ENCODE measurements around the gene DEPP1.

Gene DEPP1

DNA sequence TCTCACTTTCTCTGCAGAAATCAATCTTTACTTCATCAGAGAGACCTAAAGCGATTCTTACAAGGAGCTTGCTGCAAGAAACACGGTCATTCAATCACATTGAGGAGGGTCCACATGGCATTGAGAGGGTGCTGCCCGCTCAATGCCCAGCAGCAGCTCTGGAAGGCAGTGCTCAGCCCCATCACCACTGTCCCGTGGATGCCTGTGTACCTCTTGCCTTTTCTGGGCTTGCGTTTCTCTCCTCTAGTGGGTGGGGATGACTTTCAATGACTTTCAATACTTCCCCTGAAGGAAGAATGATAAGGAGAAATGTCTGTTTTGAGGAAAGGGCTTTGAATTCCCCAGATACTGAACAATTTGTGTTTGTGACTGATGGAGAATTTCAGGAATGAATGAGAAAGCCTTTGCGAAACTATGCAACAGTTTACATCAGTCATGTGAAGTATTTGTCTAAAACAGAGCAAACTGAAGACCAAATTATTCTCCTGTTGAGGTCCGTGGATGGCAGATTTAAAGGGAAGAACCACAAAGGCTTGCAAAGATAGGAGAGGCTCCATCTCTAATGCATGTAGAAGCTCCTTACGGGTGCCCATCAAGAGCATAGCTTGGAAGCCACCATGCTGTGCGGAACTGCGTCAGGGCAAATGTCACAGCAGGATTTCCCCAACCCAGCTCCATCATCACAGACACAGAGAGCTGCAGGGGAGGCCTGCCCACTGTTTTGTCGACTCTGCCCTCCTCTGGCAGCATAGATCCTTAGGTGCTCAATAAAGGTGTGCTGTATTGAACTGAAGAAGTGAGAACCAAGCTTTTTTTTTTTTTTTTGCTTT is 15.5 kb upstream of the DEPP1 start:
- DNase-seq (ENCODE audit: low spot score) = no peak

DNA sequence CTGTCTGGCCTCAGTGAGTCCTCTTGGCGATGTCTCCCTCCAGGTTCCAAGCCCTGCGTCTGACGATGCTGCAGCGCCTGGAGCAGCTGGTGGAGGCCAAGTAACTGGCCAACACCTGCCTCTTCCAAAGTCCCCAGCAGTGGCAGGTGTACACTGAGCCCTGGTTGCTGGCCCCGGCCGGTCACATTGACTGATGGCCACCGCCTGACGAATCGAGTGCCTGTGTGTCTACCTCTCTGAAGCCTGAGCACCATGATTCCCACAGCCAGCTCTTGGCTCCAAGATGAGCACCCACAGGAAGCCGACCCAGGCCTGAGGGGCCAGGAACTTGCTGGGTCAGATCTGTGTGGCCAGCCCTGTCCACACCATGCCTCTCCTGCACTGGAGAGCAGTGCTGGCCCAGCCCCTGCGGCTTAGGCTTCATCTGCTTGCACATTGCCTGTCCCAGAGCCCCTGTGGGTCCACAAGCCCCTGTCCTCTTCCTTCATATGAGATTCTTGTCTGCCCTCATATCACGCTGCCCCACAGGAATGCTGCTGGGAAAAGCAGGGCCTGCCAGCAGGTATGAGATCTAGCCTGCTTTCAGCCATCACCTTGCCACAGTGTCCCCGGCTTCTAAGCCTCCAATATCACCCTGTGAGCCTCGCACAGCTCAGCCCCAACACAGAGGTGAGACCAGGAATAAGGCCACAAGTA is 14.8 kb upstream of the DEPP1 start:
- no peak for DNase-seq (ENCODE audit: low spot score)

DNA sequence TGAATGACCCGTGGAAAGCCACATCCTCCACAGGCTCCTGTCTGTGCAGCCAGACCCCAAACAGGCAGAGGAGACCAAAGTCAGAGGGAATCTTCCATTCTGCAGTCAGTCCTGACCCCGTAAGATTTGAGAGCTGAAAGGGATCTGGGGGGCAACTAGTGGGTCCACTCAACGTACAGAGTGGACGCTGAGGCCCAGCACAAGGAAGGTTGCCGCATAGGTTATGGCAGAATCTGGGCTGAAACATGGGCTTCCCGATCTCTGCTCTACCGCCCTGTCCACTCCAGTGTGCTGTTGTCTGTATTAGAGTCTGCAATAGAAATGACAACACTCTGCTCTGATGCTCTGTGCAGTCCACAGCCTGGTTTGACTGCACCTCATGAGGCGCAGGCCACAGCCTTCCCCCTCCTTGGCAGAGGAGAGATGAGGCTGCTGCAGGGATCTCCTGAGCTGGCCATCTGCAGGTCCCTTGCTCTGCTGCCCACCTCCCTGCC is 14.2 kb upstream of the DEPP1 start:
- no peak for DNase-seq (ENCODE audit: low spot score)

DNA sequence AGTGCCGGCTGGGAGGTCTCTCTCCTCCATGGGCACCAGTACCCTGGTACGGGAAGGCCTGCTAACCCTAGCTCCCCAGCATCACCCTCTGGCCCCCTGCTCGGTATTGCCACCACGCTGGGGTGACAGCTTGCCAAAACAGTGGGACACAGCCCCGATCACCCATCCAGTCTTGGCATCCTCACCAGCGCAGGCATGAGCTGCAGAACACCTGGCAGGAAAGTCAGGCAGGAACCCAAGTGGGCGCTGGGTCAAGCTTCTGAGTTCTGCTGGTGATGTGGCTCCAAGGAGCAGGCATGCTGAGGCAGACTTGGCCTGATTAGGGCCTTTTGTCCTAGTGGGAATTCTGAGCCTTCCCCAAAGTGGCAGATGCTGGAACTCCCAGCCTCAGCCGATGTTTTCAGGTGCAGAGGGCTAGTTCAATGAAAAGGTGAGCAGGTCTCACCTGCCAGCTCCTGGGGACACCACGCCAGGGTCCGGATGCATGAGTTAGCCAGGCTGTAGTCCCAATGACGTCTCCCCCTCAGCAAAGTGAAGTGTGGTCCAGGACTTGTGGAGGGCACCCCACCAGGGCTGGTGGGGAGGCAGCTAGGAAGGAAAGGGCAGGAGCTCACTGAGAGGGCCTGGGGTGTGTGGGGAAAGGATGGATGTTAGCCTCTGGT is 13.6 kb upstream of the DEPP1 start:
- DNase-seq (ENCODE audit: low spot score) = no peak

DNA sequence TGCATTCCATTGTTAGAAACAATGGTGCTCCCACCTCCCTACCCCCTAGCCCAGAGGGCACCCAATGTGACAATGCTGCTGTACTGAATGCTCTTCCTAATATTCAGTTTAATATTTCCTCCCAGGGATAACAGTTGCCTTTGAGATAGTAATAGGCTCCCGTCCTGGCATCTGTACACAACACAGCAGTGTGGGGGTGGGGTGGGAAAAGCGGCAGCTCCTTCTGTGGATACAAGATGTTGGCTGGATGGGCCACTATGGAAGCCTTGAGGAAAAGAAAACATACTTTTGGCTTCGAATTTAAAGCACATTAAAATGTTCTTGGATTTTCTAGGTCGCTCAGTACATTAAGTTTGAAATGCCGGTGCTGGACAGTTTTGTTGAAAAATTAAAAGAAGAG is 13.0 kb upstream of the DEPP1 start:
- no peak for DNase-seq (ENCODE audit: low spot score)

DNA sequence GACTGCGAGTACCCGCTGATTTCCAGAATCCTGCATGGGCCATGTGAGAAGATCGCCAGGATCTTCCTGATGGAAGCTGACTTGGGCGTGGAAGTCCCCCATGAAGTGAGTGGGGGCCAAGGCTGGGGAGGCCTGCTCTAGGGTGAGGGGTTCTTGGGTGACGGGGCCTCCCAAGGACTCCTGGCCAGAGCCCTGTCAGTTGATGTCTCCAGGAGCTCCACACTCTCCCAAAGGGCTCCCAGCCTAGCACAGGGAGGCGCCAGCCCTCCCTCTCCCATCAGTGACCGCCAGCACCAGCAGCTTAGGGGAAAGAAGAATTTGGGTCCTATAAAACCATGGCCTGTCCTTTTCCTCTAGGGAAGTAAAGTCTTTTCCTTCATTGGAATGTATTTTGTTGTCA is 12.4 kb upstream of the DEPP1 start:
- DNase-seq (ENCODE audit: low spot score) = no peak

DNA sequence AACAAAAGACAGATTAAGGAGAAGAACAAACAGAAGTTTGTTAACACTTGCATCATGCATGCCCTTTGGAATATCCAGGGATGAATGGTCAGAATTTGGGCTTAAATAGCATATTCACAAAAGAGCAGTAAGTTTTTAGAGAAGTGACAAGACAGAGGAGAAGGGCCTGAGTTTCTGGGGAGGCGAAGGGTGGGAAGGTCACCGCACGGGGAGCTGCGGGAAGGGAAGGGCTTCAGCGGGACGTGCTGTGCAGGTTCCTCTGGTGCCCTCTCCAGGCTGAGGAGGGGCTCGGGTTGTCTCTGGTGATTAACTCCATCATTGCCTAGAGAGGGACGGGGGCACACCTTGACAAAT is 11.7 kb upstream of the DEPP1 start:
- no peak for DNase-seq (ENCODE audit: low spot score)

DNA sequence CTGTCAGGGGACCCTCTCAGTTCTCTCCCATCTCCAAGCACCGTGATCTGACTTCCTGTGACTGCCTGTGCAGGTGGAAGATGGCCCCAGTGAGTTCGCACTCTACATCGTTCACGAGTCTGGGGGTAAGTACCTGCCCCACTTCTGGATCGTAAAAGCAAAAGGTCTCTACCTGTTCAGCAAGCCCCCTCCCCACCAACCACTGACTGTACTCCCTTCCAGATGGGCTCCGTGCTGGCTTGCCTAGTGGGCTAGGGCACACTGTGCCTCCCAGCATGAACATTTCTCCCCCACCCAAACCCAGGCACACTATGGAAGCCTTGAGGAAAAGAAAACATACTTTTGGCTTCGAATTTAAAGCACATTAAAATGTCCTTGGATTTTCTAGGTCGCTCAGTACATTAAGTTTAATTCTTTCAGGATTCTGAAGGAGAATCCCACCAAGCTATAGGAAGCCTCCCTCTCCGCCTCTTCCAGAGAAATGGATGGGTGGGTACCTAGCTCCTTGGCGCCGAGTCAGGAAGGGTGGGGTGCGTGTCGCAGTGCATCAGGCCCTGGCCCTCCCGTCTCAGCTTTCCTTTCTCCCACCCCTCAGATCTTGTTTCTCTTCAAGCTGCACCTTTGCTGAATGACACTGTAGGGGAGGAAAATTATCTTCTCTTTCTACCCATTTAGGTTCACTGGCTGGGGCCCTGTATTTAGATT is 11.1 kb upstream of the DEPP1 start:
- DNase-seq (ENCODE audit: low spot score) = no peak

DNA sequence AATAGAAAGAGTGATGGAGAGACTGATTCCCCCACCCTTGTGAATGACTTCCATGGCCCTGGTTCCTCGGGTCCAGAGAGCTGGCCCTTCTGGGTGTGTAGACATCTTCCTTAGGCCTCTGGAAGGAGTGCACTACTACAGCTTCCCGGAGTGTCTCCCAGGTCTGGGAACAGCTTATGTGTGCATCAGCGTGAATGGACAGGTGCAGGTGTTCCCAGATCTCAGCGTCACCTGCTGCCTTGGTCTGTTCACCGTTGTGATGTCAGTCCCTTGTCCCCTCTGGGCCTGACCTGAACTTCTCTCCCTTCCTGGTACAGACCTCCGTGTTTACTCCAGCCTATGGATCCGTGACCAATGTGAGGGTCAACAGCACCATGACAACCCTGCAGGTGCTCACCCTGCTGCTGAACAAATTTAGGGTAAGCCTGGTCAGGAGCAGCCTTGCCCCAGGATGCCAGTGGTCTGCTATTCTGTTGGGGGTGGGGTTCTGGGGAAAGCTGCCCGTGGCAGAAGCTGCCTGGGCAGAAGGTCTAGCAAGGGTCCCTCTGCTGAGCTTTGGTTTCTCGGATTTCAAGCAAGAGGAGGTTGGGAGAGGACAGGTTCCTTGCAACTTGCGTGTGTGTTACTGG is 10.5 kb upstream of the DEPP1 start:
- no peak for DNase-seq (ENCODE audit: low spot score)

DNA sequence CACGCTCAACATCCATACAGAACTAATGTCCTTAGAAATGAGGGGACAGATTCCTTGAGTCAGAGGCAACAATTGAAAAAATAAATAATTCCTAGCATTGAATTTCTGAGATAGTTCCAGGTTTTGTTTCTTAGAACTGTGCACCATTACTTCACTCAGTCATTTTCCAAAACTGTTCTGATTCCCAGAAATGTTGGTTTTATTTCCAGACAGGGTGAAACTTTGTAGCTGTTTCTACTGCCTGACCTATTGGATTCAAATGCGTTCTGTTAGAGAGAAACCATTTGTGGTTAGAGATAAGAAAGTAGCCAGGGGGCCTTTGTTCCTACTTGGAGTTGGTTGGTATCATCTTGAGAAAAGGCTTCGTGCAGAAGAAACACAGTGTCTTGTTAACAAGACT is 8.1 kb upstream of the DEPP1 start:
- no peak for DNase-seq (ENCODE audit: low spot score)

DNA sequence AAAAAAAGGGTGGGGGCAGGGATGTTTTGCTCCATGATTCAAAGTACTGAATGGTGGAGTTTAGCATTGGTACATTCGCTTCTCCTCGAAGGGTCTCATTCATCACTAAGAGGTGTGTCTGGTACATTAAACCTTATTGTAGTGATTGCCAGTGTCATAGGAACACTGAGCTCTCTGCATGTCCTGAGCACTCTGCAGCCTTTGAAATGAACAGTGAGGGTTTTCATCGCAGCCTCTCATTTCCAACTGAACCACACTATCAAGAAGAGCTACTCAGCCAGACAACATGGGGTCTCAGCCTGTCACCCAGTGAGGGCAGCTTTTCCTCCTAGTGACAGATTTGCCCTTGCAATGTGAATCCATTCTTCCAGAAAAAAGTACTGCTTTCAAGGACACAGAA is 7.6 kb upstream of the DEPP1 start:
- no peak for DNase-seq (ENCODE audit: low spot score)

DNA sequence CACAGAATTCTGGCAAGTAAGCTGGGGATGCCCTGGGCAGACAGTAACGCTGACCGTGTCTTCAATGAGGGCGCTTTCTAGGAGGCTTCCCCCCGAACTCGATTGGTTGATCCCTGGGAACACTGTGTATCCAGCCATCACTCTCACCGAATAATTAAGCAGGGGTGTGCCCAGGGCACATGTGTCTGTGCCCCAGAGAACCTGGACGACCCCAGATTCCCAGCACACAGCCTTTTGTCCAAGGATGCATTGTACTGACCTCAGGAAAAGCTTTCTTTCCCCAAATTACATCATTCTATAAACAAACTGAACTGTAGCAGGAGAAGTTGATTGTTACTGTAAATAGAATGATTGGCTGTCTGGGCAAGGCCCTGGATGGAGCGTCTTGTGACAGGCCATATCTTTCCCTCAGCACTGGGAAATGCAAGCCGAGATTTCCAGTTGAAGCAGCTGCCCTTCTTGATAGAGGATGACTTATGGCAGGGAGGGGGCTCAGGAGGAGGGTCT is 6.6 kb upstream of the DEPP1 start:
- DNase-seq (ENCODE audit: low spot score) = no peak

DNA sequence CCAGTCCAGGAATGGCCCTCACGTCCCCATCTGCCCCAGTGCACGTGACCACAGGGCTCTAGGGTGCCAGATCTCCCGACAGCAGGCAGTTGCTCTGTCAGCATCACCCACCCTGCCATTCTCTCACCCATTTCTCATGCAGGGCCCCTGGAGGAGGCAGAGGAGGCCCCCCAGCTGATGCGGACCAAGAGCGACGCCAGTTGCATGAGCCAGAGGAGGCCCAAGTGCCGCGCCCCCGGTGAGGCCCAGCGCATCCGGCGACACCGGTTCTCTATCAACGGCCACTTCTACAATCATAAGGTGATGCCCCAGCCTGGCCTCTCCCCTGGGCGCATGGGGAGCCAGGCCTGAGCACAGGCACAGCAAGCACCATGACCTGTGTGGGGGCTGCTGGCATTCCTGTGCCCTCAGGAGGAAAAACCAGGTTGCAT is 6.1 kb upstream of the DEPP1 start:
- no peak for DNase-seq (ENCODE audit: low spot score)

DNA sequence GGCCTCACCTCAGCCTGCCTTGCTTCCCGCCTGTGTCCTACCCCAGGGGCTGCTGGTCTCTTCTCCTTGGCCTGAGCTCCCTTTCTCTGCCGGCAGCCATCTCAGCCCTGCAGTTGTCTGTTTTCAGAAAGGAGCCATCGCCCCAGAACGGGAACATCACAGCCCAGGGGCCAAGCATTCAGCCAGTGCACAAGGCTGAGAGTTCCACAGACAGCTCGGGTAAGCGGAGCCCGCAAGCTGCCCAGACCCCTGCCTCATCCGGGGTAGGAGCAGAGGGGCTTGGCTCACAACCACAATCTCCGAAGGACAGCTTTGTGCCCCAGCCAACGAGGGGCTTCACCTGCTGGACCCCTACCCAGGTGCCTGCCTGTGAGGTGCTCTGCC is 5.3 kb upstream of the DEPP1 start:
- no peak for DNase-seq (ENCODE audit: low spot score)

DNA sequence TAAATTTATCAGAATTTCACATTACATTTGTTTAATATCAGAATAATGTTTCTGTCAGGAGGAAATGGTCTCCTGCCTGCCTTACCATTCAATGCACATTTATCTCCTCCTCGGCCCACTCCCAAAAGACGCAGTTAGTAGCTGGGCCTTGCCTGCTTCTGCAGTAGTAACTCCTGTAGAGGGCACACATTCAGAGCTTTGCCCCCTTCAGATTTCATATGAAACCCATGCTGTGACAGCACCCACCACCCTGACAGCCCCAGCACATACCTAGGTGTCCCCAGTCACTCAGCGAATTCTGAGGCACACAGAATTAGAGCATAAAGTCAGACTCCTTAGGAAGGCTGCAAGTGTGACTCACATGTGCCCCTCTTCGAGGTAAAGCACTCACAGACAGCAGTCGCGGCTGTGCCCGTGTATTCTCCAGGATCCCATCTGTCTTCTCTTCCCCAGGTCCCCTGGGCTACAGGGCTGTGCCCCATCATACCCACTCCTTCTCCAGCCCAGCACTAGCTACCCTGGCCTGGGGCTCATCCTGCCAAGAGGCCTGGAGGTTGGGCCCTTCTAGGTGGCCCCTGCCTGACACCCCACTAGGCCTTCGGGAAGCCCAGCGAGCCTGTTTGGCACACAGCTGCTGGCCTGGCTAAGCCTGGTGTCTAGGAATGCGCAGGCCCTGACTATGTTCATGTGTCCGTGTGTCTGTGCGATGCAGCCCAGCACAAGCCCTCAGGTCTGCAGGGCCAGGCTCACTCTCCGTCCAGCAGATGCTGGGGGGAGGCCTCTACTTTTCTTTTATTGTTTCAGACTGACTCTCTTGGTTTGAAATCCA is 4.7 kb upstream of the DEPP1 start:
- no peak for DNase-seq (ENCODE audit: low spot score)

DNA sequence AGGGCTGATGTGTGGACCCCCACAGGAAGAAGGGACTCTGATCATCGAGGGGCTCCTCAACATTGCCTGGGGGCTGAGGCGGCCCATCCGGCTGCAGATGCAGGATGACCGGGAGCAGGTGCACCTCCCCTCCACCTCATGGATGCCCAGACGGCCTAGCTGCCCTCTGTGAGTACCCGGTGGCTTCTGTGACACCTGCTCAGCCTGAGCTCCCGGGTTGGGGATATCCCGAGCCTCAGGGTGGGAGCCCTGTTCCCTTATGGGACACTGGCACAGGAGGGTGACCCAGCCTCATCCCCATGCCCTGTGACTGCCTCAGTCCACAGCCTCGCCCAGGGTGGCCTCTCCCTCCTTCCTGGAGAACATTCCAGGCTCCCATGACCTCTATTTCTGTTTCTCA is 3.9 kb upstream of the DEPP1 start:
- no peak for DNase-seq (ENCODE audit: low spot score)

DNA sequence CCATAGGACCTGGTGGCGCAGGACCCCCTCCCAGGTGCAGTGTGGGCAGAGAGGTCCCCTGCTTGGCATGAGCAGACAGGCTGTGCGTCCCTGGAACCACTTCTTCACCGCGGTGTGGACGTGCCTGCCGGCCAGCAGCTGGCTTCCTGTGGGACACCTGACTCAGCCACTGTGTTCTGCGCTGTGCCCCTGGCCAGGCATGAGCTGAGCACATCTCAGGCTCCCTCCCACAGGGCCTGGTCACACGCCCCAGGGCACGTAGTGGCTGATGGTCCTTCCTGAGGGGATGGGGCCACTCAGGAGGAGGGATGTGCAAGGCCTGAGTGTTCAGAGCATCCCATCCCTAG is 3.5 kb upstream of the DEPP1 start:
- no peak for DNase-seq (ENCODE audit: low spot score)

DNA sequence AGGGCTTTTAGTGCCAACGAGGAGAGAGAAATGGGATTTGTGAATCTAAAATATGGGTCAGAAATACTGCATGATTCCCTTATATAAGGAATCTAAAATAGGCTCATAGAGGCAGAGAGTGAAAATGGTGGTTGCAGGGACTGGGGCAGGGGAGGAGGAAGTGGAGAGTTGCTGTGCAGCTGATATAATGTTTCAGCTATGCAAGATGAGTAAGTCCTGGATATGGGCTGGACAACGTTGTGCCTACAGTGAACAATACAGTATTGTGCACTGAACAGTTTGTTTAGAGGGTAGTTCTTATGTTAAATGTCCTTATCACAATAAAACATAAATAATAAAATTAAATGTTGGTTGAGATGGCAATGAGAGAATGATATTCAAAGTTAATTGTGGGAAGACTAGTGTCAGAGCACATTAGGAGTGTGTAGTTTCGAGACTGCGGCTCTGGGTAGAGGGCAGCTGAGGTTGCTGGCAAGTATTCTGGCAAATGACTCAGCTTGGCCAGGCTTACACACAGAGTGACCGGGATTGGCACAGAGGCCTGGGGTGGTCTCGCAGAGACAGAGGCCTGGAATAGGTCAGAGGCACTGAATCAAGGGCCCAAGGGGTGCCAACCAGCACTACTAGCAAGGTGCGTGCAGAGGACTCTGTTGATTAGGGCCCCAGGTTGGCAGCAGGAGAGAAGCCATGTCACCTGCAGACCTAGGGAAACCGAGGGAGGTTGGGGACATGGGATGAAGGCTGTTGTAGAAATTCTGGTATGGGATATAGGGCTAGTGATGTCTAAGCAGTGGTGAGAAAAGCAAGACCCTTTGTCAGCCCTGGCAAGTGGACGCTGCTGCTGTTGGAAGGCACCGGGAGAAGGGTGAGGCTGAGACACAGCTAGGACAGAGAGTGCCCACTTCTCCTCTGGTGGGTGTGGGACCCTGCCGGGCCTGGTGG is 2.8 kb upstream of the DEPP1 start:
- peak; percentile 74 for DNase-seq (ENCODE audit: low spot score)

DNA sequence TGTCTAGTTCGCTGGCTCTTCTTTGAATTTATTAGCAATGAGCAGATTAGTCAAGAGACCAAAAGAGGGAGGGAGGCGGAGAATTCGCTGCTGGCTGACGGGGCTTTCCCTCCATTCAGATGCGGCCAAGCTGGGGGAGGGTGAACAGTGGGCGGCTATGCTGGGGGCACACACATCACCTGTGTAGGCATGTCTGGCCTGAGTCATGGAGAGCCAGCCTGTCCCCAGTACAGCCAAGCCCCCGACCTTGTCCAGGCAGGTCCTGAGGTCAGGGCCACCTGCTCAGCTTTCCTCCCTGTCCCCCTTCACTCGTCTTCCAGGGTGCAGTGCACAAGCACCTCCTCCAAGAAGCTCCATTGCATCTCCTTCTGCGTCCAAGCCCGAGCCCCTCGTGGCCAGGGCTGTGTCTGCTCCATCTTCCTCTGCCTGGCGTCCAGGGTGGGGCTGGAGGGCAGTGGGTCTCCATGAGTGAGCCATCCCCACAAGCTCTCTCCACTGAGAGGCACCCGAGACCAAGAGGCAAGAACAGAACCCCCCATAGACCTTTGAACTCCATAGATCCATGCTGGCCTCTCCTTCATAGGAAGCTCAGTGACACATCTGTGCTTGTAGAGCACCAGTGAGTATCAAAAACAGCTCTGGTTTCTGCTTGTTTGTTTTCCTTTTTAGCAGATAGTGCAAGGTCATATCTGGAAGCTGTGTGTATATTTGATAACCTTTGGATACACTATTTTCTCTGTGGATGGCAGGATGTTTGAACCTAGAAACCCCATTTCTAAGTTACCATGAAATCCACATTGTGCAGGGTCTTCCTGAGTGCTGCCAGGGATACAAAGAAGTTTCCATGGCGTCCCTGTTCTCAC is 1.9 kb upstream of the DEPP1 start:
- no peak for DNase-seq (ENCODE audit: low spot score)
